Karpas-422 (cell line): ENCODE results near the gene VCAN. TPM values are rescaled to one million over a fixed set of nuclear protein-coding genes. Genes with fewer than 3 reads are reported as not detected.

ENCODE experiments used
- DNase-seq: peaks from one replicate; pipeline ENCODE4 v3.0.0-alpha.2; 2015
- H2AFZ ChIP-seq: fragments of 200-600 bp; sonication (generic); 2 replicates; pipeline ENCODE4 v1.6.1; 2014; ENCODE audit warnings: antibody characterized with exemption, low read length, mixed read lengths
- H3K27ac ChIP-seq: fragments of 200-600 bp; sonication (generic); 2 replicates; pipeline ENCODE4 v1.5.1; 2014; ENCODE audit warnings: mild to moderate bottlenecking, low read length, moderate library complexity
- H3K27me3 ChIP-seq: fragments of 200-600 bp; sonication (generic); 2 replicates; pipeline ENCODE4 v1.6.1; 2014; ENCODE audit warnings: low read length, mixed read lengths
- H3K36me3 ChIP-seq: fragments of 200-600 bp; sonication (generic); 2 replicates; pipeline ENCODE4 v1.6.1; 2014; ENCODE audit warnings: low read length, mixed read lengths; ENCODE audit not compliant: insufficient read depth
- H3K4me1 ChIP-seq: fragments of 200-600 bp; sonication (generic); 2 replicates; pipeline ENCODE4 v1.6.1; 2014; ENCODE audit warnings: mild to moderate bottlenecking, low read length, mixed read lengths
- H3K4me2 ChIP-seq: fragments of 200-600 bp; sonication (generic); 2 replicates; pipeline ENCODE4 v1.6.1; 2014; ENCODE audit warnings: low read length, low read depth, mild to moderate bottlenecking; ENCODE audit not compliant: poor library complexity, severe bottlenecking
- H3K4me3 ChIP-seq: fragments of 200-600 bp; sonication (generic); 2 replicates; pipeline ENCODE4 v1.5.1; 2014; ENCODE audit warnings: mild to moderate bottlenecking, antibody characterized with exemption, low read length, mixed read lengths
- H3K79me2 ChIP-seq: fragments of 200-600 bp; sonication (generic); 2 replicates; pipeline ENCODE4 v1.6.1; 2014; ENCODE audit warnings: mild to moderate bottlenecking, low read length, mixed read lengths
- H3K9ac ChIP-seq: fragments of 200-600 bp; sonication (generic); 2 replicates; pipeline ENCODE4 v1.6.0; 2014; ENCODE audit warnings: low read length
- H3K9me2 ChIP-seq: fragments of 200-600 bp; sonication (generic), shearing (Covaris generic); replicated peaks from 2 replicates; pipeline ENCODE4 v1.6.0; 2014; ENCODE audit warnings: mild to moderate bottlenecking, low read length, moderate library complexity; ENCODE audit not compliant: insufficient read depth
- H3K9me3 ChIP-seq: fragments of 300-700, 200-600 bp; sonication (generic); 2 replicates; pipeline ENCODE4 v1.6.1; 2014; ENCODE audit warnings: low read length, mixed read lengths
- H4K20me1 ChIP-seq: fragments of 200-600 bp; sonication (generic); 2 replicates; pipeline ENCODE4 v1.6.1; 2014; ENCODE audit warnings: mild to moderate bottlenecking, antibody characterized with exemption, low read length, low read depth; ENCODE audit not compliant: insufficient read depth
- total RNA-seq: library from RNA; depleted of rRNA; stranded (reverse); fragments of >200 nt; shearing (Covaris generic); gene quantifications from 2 replicates; pipeline ENCODE4 v1.2.3, GENCODE V29; 2014; ENCODE audit warnings: low replicate concordance; rRNA removed

Gene VCAN
- total RNA-seq, 1 experiment from 2014 or later, result not detected

GRCh38 chr5:83608122-83608521, 136.6 kb downstream of the VCAN start:
- no peak overlapping the region for H3K4me2 ChIP-seq
- H3K9me3 ChIP-seq, result no peaks in the 10 kb centered on the region
- H3K27me3 ChIP-seq, result no peaks in the 10 kb centered on the region
- H3K4me1 ChIP-seq, result no peaks in the 10 kb centered on the region
- no peak overlapping the region for H3K4me3 ChIP-seq
- no peak overlapping the region for H2AFZ ChIP-seq
- H3K36me3 ChIP-seq, result no peaks in the 10 kb centered on the region
- H3K9me2 ChIP-seq, result no peaks in the 10 kb centered on the region
- H4K20me1 ChIP-seq, result no peaks in the 10 kb centered on the region
- no peak overlapping the region for H3K27ac ChIP-seq
- H3K9ac ChIP-seq, result no peak overlapping the region
- peak; percentile 69 for DNase-seq
- no peaks in the 10 kb centered on the region for H3K79me2 ChIP-seq

- no peak for DNase-seq
- no peaks in the 10 kb centered on the region for H3K9me2 ChIP-seq
- H3K27ac ChIP-seq, result no peak overlapping the region
- H3K27me3 ChIP-seq, result no peaks in the 10 kb centered on the region
- no peak overlapping the region for H3K4me2 ChIP-seq
- no peak overlapping the region for H3K9ac ChIP-seq
- no peaks in the 10 kb centered on the region for H3K4me1 ChIP-seq
- H2AFZ ChIP-seq, result no peak overlapping the region
- no peaks in the 10 kb centered on the region for H4K20me1 ChIP-seq
- no peak overlapping the region for H3K4me3 ChIP-seq
- no peaks in the 10 kb centered on the region for H3K9me3 ChIP-seq
- H3K36me3 ChIP-seq, result no peaks in the 10 kb centered on the region
- no peaks in the 10 kb centered on the region for H3K79me2 ChIP-seq
These were observed 143.3 kb downstream of the VCAN start for GRCh38 chr5:83614841-83615240.

- Histone ChIP-seq H3K9me3 (no peaks in the 10 kb centered on the region), H3K4me3 (no peak overlapping the region), H3K36me3 (no peaks in the 10 kb centered on the region), H3K79me2 (no peaks in the 10 kb centered on the region), H3K9me2 (no peaks in the 10 kb centered on the region), H2AFZ (no peak overlapping the region), H4K20me1 (no peaks in the 10 kb centered on the region), H3K27ac (no peak overlapping the region), H3K9ac (no peak overlapping the region), H3K27me3 (no peaks in the 10 kb centered on the region; the same call in 1 of the 2 replicates), H3K4me1 (no peaks in the 10 kb centered on the region), H3K4me2 (no peak overlapping the region)
- no peak for DNase-seq
These were observed 156.8 kb downstream of the VCAN start for GRCh38 chr5:83628360-83628759.

Other genes starting within 250 kb of the VCAN start
- not detected in 2 replicates for gene HAPLN1, start 249.1 kb downstream of the VCAN start, total RNA-seq